ENCODE measurements around the gene PDSS2. TPM values are rescaled to one million over a fixed set of nuclear protein-coding genes. Genes with fewer than 3 reads are reported as not detected.
A peak's percentile ranks its signal among the peaks of the same experiment; 100 is the strongest.
"Not testable (repeated sequence)": the region's sequence is repeated elsewhere in the genome, so short reads cannot be mapped to it uniquely, and the experiment has no call there.

PDSS2 gene
- total RNA-seq, 1 experiment from 2014 or later, result 12.1 TPM

DNA sequence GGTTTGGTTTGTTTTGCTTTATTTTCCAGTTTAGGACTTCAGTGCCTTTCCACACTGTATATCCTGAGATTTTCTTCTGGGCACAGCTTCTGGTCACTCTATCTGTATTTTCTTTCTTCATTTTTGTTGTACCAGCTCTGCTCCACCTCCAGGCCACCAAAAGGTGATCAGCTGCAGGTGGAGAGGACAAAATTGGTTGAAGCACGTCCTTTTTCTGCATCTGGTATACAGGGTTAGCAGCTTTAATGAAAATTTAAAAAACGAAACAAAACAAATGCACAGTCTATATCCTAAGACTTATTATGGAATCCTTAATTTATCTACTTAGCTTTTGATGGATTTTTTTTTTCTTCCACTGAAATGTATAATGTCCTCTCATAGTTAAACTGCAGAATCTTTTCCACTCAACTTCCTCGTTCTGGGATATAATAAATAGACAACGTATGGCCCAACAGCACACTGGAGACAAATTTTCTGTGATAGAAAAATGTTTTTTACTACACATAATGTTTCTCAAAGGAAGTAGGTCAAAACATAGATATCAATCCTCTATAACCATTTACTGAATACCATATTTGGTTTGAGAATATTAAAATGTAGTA, 19.8 kb upstream of the PDSS2 start:
- Histone ChIP-seq H4K5ac (ENCODE audit: insufficient read length, low read depth, low read length) (no peak overlapping the region), H2BK15ac (ENCODE audit: low read depth, low read length) (no peak overlapping the region), H3K27ac (ENCODE audit: insufficient read length, low read depth, low read length) (no peak overlapping the region), H3K9me3 (ENCODE audit: control insufficient read depth, low read depth, low read length) (no peaks in the 10 kb centered on the region), H3K79me2 (ENCODE audit: insufficient read depth, low read length) (no peaks in the 10 kb centered on the region), H3K4ac (ENCODE audit: low read depth, low read length) (no peak overlapping the region), H3K23me2 (ENCODE audit: insufficient read length, low read depth, low read length, poor library complexity, severe bottlenecking) (no peaks in the 10 kb centered on the region), H3K23ac (ENCODE audit: insufficient read length, low read depth, low read length) (no peak overlapping the region), H3K79me1 (ENCODE audit: insufficient read depth, low read depth, low read length, poor library complexity, severe bottlenecking) (no peaks in the 10 kb centered on the region), H4K91ac (ENCODE audit: insufficient read length, low read depth, low read length) (no peak overlapping the region), H2AK5ac (ENCODE audit: insufficient read length, low read length) (no peak overlapping the region), H3K4me1 (ENCODE audit: insufficient read depth, low read length) (no peaks in the 10 kb centered on the region), H3K4me2 (ENCODE audit: insufficient read depth, insufficient read length, low read length) (no peak overlapping the region), H2AFZ (ENCODE audit: low read length) (no peak overlapping the region), H2BK120ac (ENCODE audit: low read depth, low read length, poor library complexity, severe bottlenecking) (no peak overlapping the region), H4K8ac (replicated peaks; ENCODE audit: insufficient read length, low read depth, low read length) (no peak overlapping the region), H3T11ph (ENCODE audit: low read length) (no peak overlapping the region), H3K27me3 (ENCODE audit: insufficient read depth, low read length) (no peaks in the 10 kb centered on the region), H3K56ac (ENCODE audit: insufficient read length, low read depth, low read length) (no peak overlapping the region), H3K18ac (ENCODE audit: insufficient read length, low read depth, low read length) (no peak overlapping the region), H2BK12ac (ENCODE audit: insufficient read length, low read depth, low read length) (no peak overlapping the region), H3K14ac (ENCODE audit: insufficient read depth, low read length) (no peak overlapping the region), H4K20me1 (ENCODE audit: control insufficient read depth, insufficient read depth, insufficient read length) (no peaks in the 10 kb centered on the region), H2BK5ac (ENCODE audit: insufficient read length, low read length) (no peak overlapping the region), H3K9ac (ENCODE audit: extremely low read depth, insufficient read length, low read length) (no peak overlapping the region), H2BK20ac (ENCODE audit: low read depth, low read length, poor library complexity, severe bottlenecking) (no peak overlapping the region)
- no peak for DNase-seq
- peaks cover 14 to 17% of the 10 kb centered on the region in 2 experiments for H3K4me1 Mint-ChIP-seq
- WGBS (ENCODE audit: extremely low coverage, insufficient read length, low lambda C conversion rate), result no CpG with 5 or more reads among the region's 4 CpGs
- H3K4me3 Mint-ChIP-seq, result no peak overlapping the region
- TF ChIP-seq, protein P1, sequence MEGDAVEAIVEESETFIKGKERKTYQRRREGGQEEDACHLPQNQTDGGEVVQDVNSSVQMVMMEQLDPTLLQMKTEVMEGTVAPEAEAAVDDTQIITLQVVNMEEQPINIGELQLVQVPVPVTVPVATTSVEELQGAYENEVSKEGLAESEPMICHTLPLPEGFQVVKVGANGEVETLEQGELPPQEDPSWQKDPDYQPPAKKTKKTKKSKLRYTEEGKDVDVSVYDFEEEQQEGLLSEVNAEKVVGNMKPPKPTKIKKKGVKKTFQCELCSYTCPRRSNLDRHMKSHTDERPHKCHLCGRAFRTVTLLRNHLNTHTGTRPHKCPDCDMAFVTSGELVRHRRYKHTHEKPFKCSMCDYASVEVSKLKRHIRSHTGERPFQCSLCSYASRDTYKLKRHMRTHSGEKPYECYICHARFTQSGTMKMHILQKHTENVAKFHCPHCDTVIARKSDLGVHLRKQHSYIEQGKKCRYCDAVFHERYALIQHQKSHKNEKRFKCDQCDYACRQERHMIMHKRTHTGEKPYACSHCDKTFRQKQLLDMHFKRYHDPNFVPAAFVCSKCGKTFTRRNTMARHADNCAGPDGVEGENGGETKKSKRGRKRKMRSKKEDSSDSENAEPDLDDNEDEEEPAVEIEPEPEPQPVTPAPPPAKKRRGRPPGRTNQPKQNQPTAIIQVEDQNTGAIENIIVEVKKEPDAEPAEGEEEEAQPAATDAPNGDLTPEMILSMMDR (conservative IDR thresholded peaks at IDR 0.05), result no peak
- no peaks in the 10 kb centered on the region for H3K9me3 Mint-ChIP-seq
- H3K36me3 Mint-ChIP-seq (ENCODE audit: insufficient read depth in 1 of 3, low read depth in 3 of 3), result no peaks in the 10 kb centered on the region
- H3K27ac Mint-ChIP-seq, result no peak overlapping the region
- peaks cover 3% of the 10 kb centered on the region; the same call in 1 of the 2 replicates for H3K27me3 Mint-ChIP-seq (ENCODE audit: low read depth)

DNA sequence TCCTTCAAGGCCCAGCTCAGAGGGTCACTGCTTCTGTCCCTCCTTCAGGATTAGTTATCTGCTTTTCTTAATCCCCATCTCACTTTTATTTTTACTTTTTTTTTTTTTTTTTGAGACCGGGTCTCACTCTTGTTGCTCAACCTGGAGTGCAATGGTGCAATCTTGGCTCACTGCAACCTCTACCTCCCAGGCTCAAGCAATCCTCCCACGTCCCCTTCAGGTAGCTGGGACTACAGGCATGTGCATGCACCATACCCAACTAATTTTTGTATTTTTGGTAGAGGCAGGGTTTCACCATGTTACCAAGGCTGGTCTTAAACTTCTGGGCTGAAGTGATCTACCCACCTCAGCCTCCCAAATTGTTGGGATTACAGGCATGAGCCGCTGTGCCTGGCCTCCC, 16.5 kb upstream of the PDSS2 start:
- not testable (repeated sequence) for H2BK120ac ChIP-seq (ENCODE audit: low read depth, low read length, poor library complexity, severe bottlenecking); H3K18ac ChIP-seq (ENCODE audit: insufficient read length, low read depth, low read length); H2BK15ac ChIP-seq (ENCODE audit: low read depth, low read length); H2BK5ac ChIP-seq (ENCODE audit: insufficient read length, low read length); H3K79me1 ChIP-seq (ENCODE audit: insufficient read depth, low read depth, low read length, poor library complexity, severe bottlenecking); H4K91ac ChIP-seq (ENCODE audit: insufficient read length, low read depth, low read length); H3K4me2 ChIP-seq (ENCODE audit: insufficient read depth, insufficient read length, low read length); H3K36me3 Mint-ChIP-seq (ENCODE audit: insufficient read depth in 1 of 3, low read depth in 3 of 3); H3K27me3 ChIP-seq (ENCODE audit: insufficient read depth, low read length); H4K5ac ChIP-seq (ENCODE audit: insufficient read length, low read depth, low read length); H3T11ph ChIP-seq (ENCODE audit: low read length); H3K23ac ChIP-seq (ENCODE audit: insufficient read length, low read depth, low read length); H3K9me3 Mint-ChIP-seq; H3K4me1 ChIP-seq (ENCODE audit: insufficient read depth, low read length); H3K9ac ChIP-seq (ENCODE audit: extremely low read depth, insufficient read length, low read length); H4K20me1 ChIP-seq (ENCODE audit: control insufficient read depth, insufficient read depth, insufficient read length); H3K4me3 Mint-ChIP-seq; H3K23me2 ChIP-seq (ENCODE audit: insufficient read length, low read depth, low read length, poor library complexity, severe bottlenecking); H3K56ac ChIP-seq (ENCODE audit: insufficient read length, low read depth, low read length); H2AFZ ChIP-seq (ENCODE audit: low read length); H4K8ac ChIP-seq (replicated peaks; ENCODE audit: insufficient read length, low read depth, low read length); H3K79me2 ChIP-seq (ENCODE audit: insufficient read depth, low read length); H2AK5ac ChIP-seq (ENCODE audit: insufficient read length, low read length); DNase-seq; H3K14ac ChIP-seq (ENCODE audit: insufficient read depth, low read length); H3K9me3 ChIP-seq (ENCODE audit: control insufficient read depth, low read depth, low read length); H3K4ac ChIP-seq (ENCODE audit: low read depth, low read length); H2BK20ac ChIP-seq (ENCODE audit: low read depth, low read length, poor library complexity, severe bottlenecking); H3K27me3 Mint-ChIP-seq (ENCODE audit: low read depth); H3K27ac ChIP-seq (ENCODE audit: insufficient read length, low read depth, low read length); H2BK12ac ChIP-seq (ENCODE audit: insufficient read length, low read depth, low read length)
- Mint-ChIP-seq H3K27ac (peak overlapping the region in 1 of 3 experiments; percentile 89; a peak in 1 of 7 replicates), H3K4me1 (peaks cover 10 to 15% of the 10 kb centered on the region in 2 experiments)
- WGBS (ENCODE audit: extremely low coverage, insufficient read length, low lambda C conversion rate), result no CpG with 5 or more reads among the region's 3 CpGs
